Measurements from ENCODE around the gene PLEKHA8.

DNA sequence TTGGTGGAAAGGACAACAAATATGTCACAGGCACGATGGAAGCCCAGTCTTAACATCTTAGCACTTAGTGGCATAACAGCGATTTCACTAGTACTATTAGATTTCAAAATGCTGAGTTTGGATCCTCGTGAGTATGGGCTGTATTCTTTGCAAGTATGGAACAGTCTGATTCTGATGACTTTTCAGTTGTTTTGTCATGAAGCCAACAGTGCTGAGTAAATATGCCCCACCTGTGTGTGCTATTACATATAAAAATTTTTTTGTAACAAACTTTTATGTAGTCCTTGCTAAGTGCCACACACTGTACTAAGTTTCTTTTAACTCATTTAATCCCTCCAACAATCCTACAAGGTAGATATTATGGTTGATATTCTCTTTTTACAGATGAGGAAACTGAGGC lies 137.4 kb downstream of the PLEKHA8 start:
- TF ChIP-seq YY1 (IDR thresholded peaks at IDR 0.05; ENCODE audit: insufficient read depth, insufficient read length) (no peak), ZNF274 (IDR thresholded peaks at IDR 0.05; ENCODE audit: low read depth, low read length) (no peak)

All from NT2/D1 (cell line).